GM23338 (cell line): ENCODE results near the gene NPY4R2. TPM values are rescaled to one million over a fixed set of nuclear protein-coding genes. Genes with fewer than 3 reads are reported as not detected.
"Not testable (repeated sequence)": the region's sequence is repeated elsewhere in the genome, so short reads cannot be mapped to it uniquely, and the experiment has no call there.

ENCODE experiments used
- ATAC-seq: fragments of 200-7000 bp; cut with Tn5 transposase; 3 replicates; pipeline ENCODE4 v1.9.1; 2020
- DNase-seq: peaks from one replicate; pipeline ENCODE4 v3.0.0-alpha.2; 2015; ENCODE audit warnings: low spot score
- H2AFZ ChIP-seq: fragments of 200-600 bp; sonication (generic); 2 replicates; pipeline ENCODE4 v1.8.0; 2016; ENCODE audit warnings: antibody characterized with exemption, mild to moderate bottlenecking, moderate library complexity
- H3F3A ChIP-seq: fragments of 200-600 bp; sonication (generic); replicated peaks from 2 replicates; pipeline ENCODE4 v1.8.0; 2017; ENCODE audit warnings: antibody characterized with exemption, mixed run types, low read depth
- H3K27ac ChIP-seq: fragments of 200-600 bp; sonication (generic); 2 replicates; pipeline ENCODE4 v1.6.1; 2016; ENCODE audit warnings: low read depth
- H3K27me3 ChIP-seq: fragments of 200-600 bp; sonication (generic); 2 replicates; pipeline ENCODE4 v1.8.0; 2016; ENCODE audit warnings: mild to moderate bottlenecking, mixed run types, moderate library complexity; ENCODE audit not compliant: insufficient read depth
- H3K36me3 ChIP-seq: fragments of 200-600 bp; sonication (generic); 2 replicates; pipeline ENCODE4 v1.8.0; 2016; ENCODE audit warnings: mild to moderate bottlenecking; ENCODE audit not compliant: insufficient read depth
- H3K4me1 ChIP-seq: fragments of 200-600 bp; sonication (generic); 2 replicates; pipeline ENCODE4 v1.8.0; 2016; ENCODE audit warnings: mild to moderate bottlenecking, moderate library complexity; ENCODE audit not compliant: insufficient read depth
- H3K4me2 ChIP-seq: fragments of 200-600 bp; sonication (generic); 2 replicates; pipeline ENCODE4 v1.7.1; 2017; ENCODE audit warnings: mixed run types
- H3K4me3 ChIP-seq: fragments of 200-600 bp; sonication (generic); 2 replicates; pipeline ENCODE4 v1.6.1; 2016; ENCODE audit warnings: mixed run types
- H3K79me2 ChIP-seq: fragments of 200-600 bp; sonication (generic); replicated peaks from 2 replicates; pipeline ENCODE4 v1.8.0; 2017; ENCODE audit warnings: mild to moderate bottlenecking; ENCODE audit not compliant: insufficient read depth
- H3K9me2 ChIP-seq: fragments of 200-600 bp; sonication (generic); 2 replicates; pipeline ENCODE4 v1.8.0; 2017; ENCODE audit not compliant: insufficient read depth
- H4K20me1 ChIP-seq: fragments of 200-600 bp; sonication (generic); replicated peaks from 2 replicates; pipeline ENCODE4 v1.8.0; 2017; ENCODE audit warnings: mild to moderate bottlenecking; ENCODE audit not compliant: insufficient read depth
- H3K27ac Mint-ChIP-seq: 2 replicates; pipeline ENCODE4 v1.8.0; 2020; ENCODE audit warnings: inconsistent platforms, mild to moderate bottlenecking, moderate library complexity, mixed read lengths
- H3K27me3 Mint-ChIP-seq: 3 replicates; pipeline ENCODE4 v1.8.0; 2022; ENCODE audit warnings: low read depth, mild to moderate bottlenecking, moderate library complexity, mixed read lengths, inconsistent platforms; ENCODE audit not compliant: insufficient read depth, poor library complexity
- H3K36me3 Mint-ChIP-seq: 3 replicates; pipeline ENCODE4 v1.8.0; 2021; ENCODE audit warnings: low read depth, mild to moderate bottlenecking, inconsistent platforms, moderate library complexity, mixed read lengths
- H3K4me1 Mint-ChIP-seq: 3 replicates; pipeline ENCODE4 v1.8.0; 2020; ENCODE audit warnings: mild to moderate bottlenecking, inconsistent platforms, mixed read lengths
- H3K4me3 Mint-ChIP-seq: 3 replicates; pipeline ENCODE4 v1.8.0; 2021; ENCODE audit warnings: moderate library complexity, mild to moderate bottlenecking, inconsistent platforms, mixed read lengths
- H3K9me3 Mint-ChIP-seq: 3 replicates; pipeline ENCODE4 v1.8.0; 2020; ENCODE audit warnings: moderate library complexity, mild to moderate bottlenecking, inconsistent platforms, mixed read lengths
- polyA plus RNA-seq: library from polyadenylated mRNA; unstranded; fragments of >200 nt; fragmentation: Nextera tagmentation; extraction: Ambion mirVana; gene quantifications from 2 replicates; pipeline ENCODE4 v1.2.1, GENCODE V29; 2016
- total RNA-seq: library from RNA; depleted of rRNA; stranded (reverse); fragments of >200 nt; shearing (Covaris generic); gene quantifications from 2 replicates; pipeline ENCODE4 v1.2.3, GENCODE V29; 2014

The NPY4R2 gene
- total and polyA plus RNA-seq, 2 experiments from 2014 or later, result not detected

- H2AFZ ChIP-seq, H4K20me1 ChIP-seq, H3F3A ChIP-seq, H3K36me3 Mint-ChIP-seq, H3K36me3 ChIP-seq, H3K4me1 Mint-ChIP-seq, H3K4me3 Mint-ChIP-seq, H3K27ac Mint-ChIP-seq, H3K4me2 ChIP-seq, H3K79me2 ChIP-seq, ATAC-seq, H3K27me3 Mint-ChIP-seq, H3K27me3 ChIP-seq, H3K4me1 ChIP-seq, H3K4me3 ChIP-seq, DNase-seq, H3K27ac ChIP-seq, H3K9me2 ChIP-seq, H3K9me3 Mint-ChIP-seq: not testable (repeated sequence)
Measured at GRCh38 chr10:47928225-47928624, 9.8 kb downstream of the NPY4R2 start.

- not testable (repeated sequence) for H3K36me3 ChIP-seq, H2AFZ ChIP-seq, H3K27me3 Mint-ChIP-seq, H3K27ac Mint-ChIP-seq, H3K4me2 ChIP-seq, H3K4me3 ChIP-seq, H3K4me1 Mint-ChIP-seq, DNase-seq, H3K36me3 Mint-ChIP-seq, H3F3A ChIP-seq, H3K4me3 Mint-ChIP-seq, H3K4me1 ChIP-seq, H3K9me3 Mint-ChIP-seq, H3K27me3 ChIP-seq, ATAC-seq, H3K79me2 ChIP-seq, H3K9me2 ChIP-seq, H3K27ac ChIP-seq, H4K20me1 ChIP-seq
Measured at GRCh38 chr10:47932824-47933223, 14.4 kb downstream of the NPY4R2 start.

GRCh38 chr10:47933462-47933861, 15.0 kb downstream of the NPY4R2 start:
- H3K27ac ChIP-seq, H3K4me3 ChIP-seq, H3K79me2 ChIP-seq, ATAC-seq, H3K4me2 ChIP-seq, H3K27me3 Mint-ChIP-seq, DNase-seq, H3K4me3 Mint-ChIP-seq, H3F3A ChIP-seq, H4K20me1 ChIP-seq, H3K36me3 Mint-ChIP-seq, H3K9me3 Mint-ChIP-seq, H3K9me2 ChIP-seq, H3K27ac Mint-ChIP-seq, H2AFZ ChIP-seq, H3K36me3 ChIP-seq, H3K4me1 Mint-ChIP-seq, H3K27me3 ChIP-seq, H3K4me1 ChIP-seq: not testable (repeated sequence)

GRCh38 chr10:47936772-47937228, 18.3 kb downstream of the NPY4R2 start:
- ATAC-seq, H3K27me3 ChIP-seq, H3K36me3 ChIP-seq, H3K4me2 ChIP-seq, H3F3A ChIP-seq, H3K4me3 Mint-ChIP-seq, H4K20me1 ChIP-seq, H3K27me3 Mint-ChIP-seq, H3K27ac ChIP-seq, H2AFZ ChIP-seq, H3K36me3 Mint-ChIP-seq, H3K9me3 Mint-ChIP-seq, H3K27ac Mint-ChIP-seq, H3K4me1 Mint-ChIP-seq, H3K4me3 ChIP-seq, DNase-seq, H3K4me1 ChIP-seq, H3K9me2 ChIP-seq, H3K79me2 ChIP-seq: not testable (repeated sequence)

GRCh38 chr10:47937634-47938033, 19.2 kb downstream of the NPY4R2 start:
- H3K4me1 Mint-ChIP-seq, H3K27me3 Mint-ChIP-seq, H3K79me2 ChIP-seq, H3K27ac Mint-ChIP-seq, H2AFZ ChIP-seq, H3F3A ChIP-seq, H3K4me3 ChIP-seq, H4K20me1 ChIP-seq, H3K36me3 Mint-ChIP-seq, ATAC-seq, H3K27me3 ChIP-seq, H3K27ac ChIP-seq, H3K4me2 ChIP-seq, H3K4me3 Mint-ChIP-seq, H3K9me2 ChIP-seq, H3K4me1 ChIP-seq, H3K9me3 Mint-ChIP-seq, H3K36me3 ChIP-seq, DNase-seq: not testable (repeated sequence)

GRCh38 chr10:47940821-47941220, 22.4 kb downstream of the NPY4R2 start:
- not testable (repeated sequence) for H3K27me3 ChIP-seq, H4K20me1 ChIP-seq, H3K36me3 Mint-ChIP-seq, DNase-seq, H2AFZ ChIP-seq, H3K79me2 ChIP-seq, H3K27ac Mint-ChIP-seq, H3K4me3 Mint-ChIP-seq, H3K9me3 Mint-ChIP-seq, H3K9me2 ChIP-seq, H3K4me2 ChIP-seq, H3K4me3 ChIP-seq, H3K36me3 ChIP-seq, H3K27me3 Mint-ChIP-seq, ATAC-seq, H3F3A ChIP-seq, H3K4me1 Mint-ChIP-seq, H3K4me1 ChIP-seq, H3K27ac ChIP-seq

- H3K4me2 ChIP-seq, H3F3A ChIP-seq, H3K9me3 Mint-ChIP-seq, H2AFZ ChIP-seq, H3K4me1 ChIP-seq, H3K79me2 ChIP-seq, H3K4me1 Mint-ChIP-seq, ATAC-seq, H3K36me3 Mint-ChIP-seq, H3K4me3 ChIP-seq, H3K27ac Mint-ChIP-seq, H3K27me3 ChIP-seq, DNase-seq, H3K27ac ChIP-seq, H3K27me3 Mint-ChIP-seq, H3K36me3 ChIP-seq, H3K4me3 Mint-ChIP-seq, H4K20me1 ChIP-seq, H3K9me2 ChIP-seq: not testable (repeated sequence)
Measured at GRCh38 chr10:47941379-47941778, 22.9 kb downstream of the NPY4R2 start.
